PC-9 (cell line): ENCODE results near the gene GOLGB1. TPM values are rescaled to one million over a fixed set of nuclear protein-coding genes. Genes with fewer than 3 reads are reported as not detected.

ENCODE experiments used
- BruUV-seq: library from RNA; stranded (reverse); fragments of 400-500 nt; replicated peaks from 2 replicates; lab custom pipeline; 2021; lab: Mats Ljungman, UMichigan
- CTCF ChIA-PET: fragments of 300-600 bp; sonication (Branson Sonifier 250); formaldehyde crosslinking; loops from one replicate; lab custom pipeline; 2022; ENCODE audit warnings: antibody characterized with exemption; lab: Charles Lee
- POLR2A ChIA-PET: fragments of 300-600 bp; sonication (Branson Sonifier 250); formaldehyde crosslinking; loops from one replicate; lab custom pipeline; 2022; ENCODE audit warnings: antibody characterized with exemption; ENCODE audit not compliant: unreplicated experiment; lab: Charles Lee
- DNase-seq, 2 experiments: peaks; one replicate each; pipeline versions ENCODE4 v3.0.0 to v3.0.0-alpha.2; 2015 to 2022; ENCODE audit warnings: mixed read lengths in 1 of 2
- H2AFZ ChIP-seq: fragments of 200-600 bp; sonication (generic); 2 replicates; pipeline ENCODE4 v1.8.1; 2017; ENCODE audit warnings: antibody characterized with exemption
- H3F3A ChIP-seq: fragments of 200-600 bp; sonication (generic); 2 replicates; pipeline ENCODE4 v1.8.1; 2017; ENCODE audit warnings: antibody characterized with exemption, mild to moderate bottlenecking, low read depth; ENCODE audit not compliant: insufficient read depth
- H3K27ac ChIP-seq: fragments of 200-600 bp; sonication (generic); 2 replicates; pipeline ENCODE4 v1.6.1; 2016; ENCODE audit warnings: mixed run types
- H3K27me3 ChIP-seq: fragments of 200-600 bp; sonication (generic); 2 replicates; pipeline ENCODE4 v1.6.1; 2016; ENCODE audit warnings: low read depth, mixed run types; ENCODE audit not compliant: insufficient read depth
- H3K36me3 ChIP-seq: fragments of 200-600 bp; sonication (generic); 2 replicates; pipeline ENCODE4 v1.6.1; 2016; ENCODE audit warnings: low read depth, mixed run types
- H3K4me1 ChIP-seq: fragments of 200-600 bp; sonication (generic); replicated peaks from 2 replicates; pipeline ENCODE4 v1.6.1; 2016; ENCODE audit warnings: mixed run types; ENCODE audit not compliant: insufficient read depth
- H3K4me2 ChIP-seq: fragments of 200-600 bp; sonication (generic); 2 replicates; pipeline ENCODE4 v1.6.1; 2017; ENCODE audit warnings: mixed run types
- H3K4me3 ChIP-seq: fragments of 200-600 bp; sonication (generic); 2 replicates; pipeline ENCODE4 v1.6.1; 2016; ENCODE audit warnings: mixed run types
- H3K79me2 ChIP-seq: fragments of 200-600 bp; sonication (generic); 2 replicates; pipeline ENCODE4 v1.6.1; 2017; ENCODE audit warnings: low read depth, mixed run types
- H3K9me2 ChIP-seq: fragments of 200-600 bp; sonication (generic); 2 replicates; pipeline ENCODE4 v1.8.1; 2017; ENCODE audit warnings: mild to moderate bottlenecking; ENCODE audit not compliant: insufficient read depth
- H3K9me3 ChIP-seq: fragments of 200-600 bp; sonication (generic); 2 replicates; pipeline ENCODE4 v1.8.1; 2016; ENCODE audit warnings: low read depth; ENCODE audit not compliant: insufficient read depth
- H4K20me1 ChIP-seq: fragments of 200-600 bp; sonication (generic); 2 replicates; pipeline ENCODE4 v1.8.1; 2017; ENCODE audit not compliant: insufficient read depth
- EZH2 ChIP-seq: fragments of 200-600 bp; sonication (generic); IDR thresholded peaks from 2 replicates; pipeline ENCODE4 v1.8.0; 2017; ENCODE audit warnings: antibody characterized with exemption, low read depth
- intact Hi-C: fragments of 100-400 bp; cut with micrococcal nuclease; formaldehyde crosslinking; loops from one replicate; pipeline ENCODE4 v1.10.0; 2022; ENCODE audit not compliant: unreplicated experiment
- total RNA-seq: library from RNA; stranded (reverse); gene quantifications from 2 replicates; pipeline ENCODE4 v1.2.3, GENCODE V29; 2021
- TF ChIP-seq, protein P1 (sequence below): fragments of 200-600 bp; sonication (generic); conservative IDR thresholded peaks from 2 replicates; pipeline ENCODE4 v1.6.1; 2017; ENCODE audit warnings: mixed run types, antibody characterized with exemption, mild to moderate bottlenecking, moderate library complexity

Gene GOLGB1
- total RNA-seq, 1 experiment from 2014 or later: 73.1 TPM

GRCh38 chr3:121681792-121682191 is 67.7 kb downstream of the GOLGB1 start:
- no peak for DNase-seq
- H3K9me3 ChIP-seq: no peaks in the 10 kb centered on the region
- no peaks in the 10 kb centered on the region for H3K27me3 ChIP-seq
- no peak overlapping the region for H3K4me3 ChIP-seq
- H4K20me1 ChIP-seq: peaks cover 7% of the 10 kb centered on the region; the same call in 1 of the 2 replicates
- intact Hi-C loops: no loop called here
- no peaks in the 10 kb centered on the region for H3F3A ChIP-seq
- BruUV-seq: no TSS peak
- H3K27ac ChIP-seq: no peak overlapping the region
- no peaks in the 10 kb centered on the region for H3K79me2 ChIP-seq
- H2AFZ ChIP-seq: no peak overlapping the region
- peaks cover 32% of the 10 kb centered on the region; the same call in 1 of the 2 replicates for H3K36me3 ChIP-seq
- ChIA-PET CTCF (no interaction called here), POLR2A (no interaction called here)
- H3K4me2 ChIP-seq: no peak overlapping the region
- H3K4me1 ChIP-seq: no peaks in the 10 kb centered on the region
- no peak for TF ChIP-seq EZH2
- H3K9me2 ChIP-seq: no peaks in the 10 kb centered on the region

DNA sequence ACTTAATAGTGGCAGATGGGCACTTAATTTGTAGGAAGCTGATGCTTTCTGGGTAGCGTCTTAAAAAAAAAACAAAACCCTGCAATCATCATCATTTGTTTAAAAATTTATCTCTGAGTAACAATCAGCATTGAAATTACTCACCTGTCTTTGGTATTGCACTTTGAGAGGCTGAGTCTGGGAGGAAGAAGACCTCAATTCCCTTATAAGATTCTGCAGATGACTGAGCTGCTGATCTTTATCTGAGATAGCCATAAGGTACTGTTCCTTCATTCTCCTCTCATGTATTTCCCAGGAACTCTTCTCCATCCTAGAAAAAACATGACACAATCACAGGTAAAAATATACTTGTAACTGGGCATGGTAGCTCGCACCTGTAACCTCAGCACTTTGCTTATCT is 72.4 kb downstream of the GOLGB1 start:
- intact Hi-C loops: loop anchor here (10.0 kb wide), 1 partner anchor 48 kb away; no protein-coding TSS in a partner anchor
- BruUV-seq: no TSS peak
- no peak for DNase-seq
- no peaks in the 10 kb centered on the region for H3F3A ChIP-seq
- H3K27me3 ChIP-seq: no peaks in the 10 kb centered on the region
- H2AFZ ChIP-seq: no peak overlapping the region
- CTCF ChIA-PET: no interaction called here
- H3K79me2 ChIP-seq: no peaks in the 10 kb centered on the region
- TF ChIP-seq, protein P1, sequence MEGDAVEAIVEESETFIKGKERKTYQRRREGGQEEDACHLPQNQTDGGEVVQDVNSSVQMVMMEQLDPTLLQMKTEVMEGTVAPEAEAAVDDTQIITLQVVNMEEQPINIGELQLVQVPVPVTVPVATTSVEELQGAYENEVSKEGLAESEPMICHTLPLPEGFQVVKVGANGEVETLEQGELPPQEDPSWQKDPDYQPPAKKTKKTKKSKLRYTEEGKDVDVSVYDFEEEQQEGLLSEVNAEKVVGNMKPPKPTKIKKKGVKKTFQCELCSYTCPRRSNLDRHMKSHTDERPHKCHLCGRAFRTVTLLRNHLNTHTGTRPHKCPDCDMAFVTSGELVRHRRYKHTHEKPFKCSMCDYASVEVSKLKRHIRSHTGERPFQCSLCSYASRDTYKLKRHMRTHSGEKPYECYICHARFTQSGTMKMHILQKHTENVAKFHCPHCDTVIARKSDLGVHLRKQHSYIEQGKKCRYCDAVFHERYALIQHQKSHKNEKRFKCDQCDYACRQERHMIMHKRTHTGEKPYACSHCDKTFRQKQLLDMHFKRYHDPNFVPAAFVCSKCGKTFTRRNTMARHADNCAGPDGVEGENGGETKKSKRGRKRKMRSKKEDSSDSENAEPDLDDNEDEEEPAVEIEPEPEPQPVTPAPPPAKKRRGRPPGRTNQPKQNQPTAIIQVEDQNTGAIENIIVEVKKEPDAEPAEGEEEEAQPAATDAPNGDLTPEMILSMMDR: no peak
- TF ChIP-seq EZH2: no peak
- 0 out of 2 replicates have a peak, but pooled peaks cover 4% of the 10 kb centered on the region for H4K20me1 ChIP-seq
- no peaks in the 10 kb centered on the region for H3K4me1 ChIP-seq
- H3K4me2 ChIP-seq: no peak overlapping the region
- H3K4me3 ChIP-seq: no peak overlapping the region
- no peaks in the 10 kb centered on the region for H3K9me3 ChIP-seq
- no peak overlapping the region for H3K27ac ChIP-seq
- POLR2A ChIA-PET: no interaction called here
- H3K36me3 ChIP-seq: peaks cover 24% of the 10 kb centered on the region; the same call in 1 of the 2 replicates
- no peaks in the 10 kb centered on the region for H3K9me2 ChIP-seq

- no peak for DNase-seq
- H3K9me3 ChIP-seq: no peaks in the 10 kb centered on the region
- POLR2A ChIA-PET: no interaction called here
- TF ChIP-seq, protein P1: no peak
- TF ChIP-seq EZH2: no peak
- no peaks in the 10 kb centered on the region for H3K27me3 ChIP-seq
- H2AFZ ChIP-seq: no peak overlapping the region
- H3K9me2 ChIP-seq: no peaks in the 10 kb centered on the region
- H3K79me2 ChIP-seq: no peaks in the 10 kb centered on the region
- peaks cover 17% of the 10 kb centered on the region for H3K36me3 ChIP-seq
- H3K4me3 ChIP-seq: no peak overlapping the region
- no peaks in the 10 kb centered on the region; the same call in 1 of the 2 replicates for H3F3A ChIP-seq
- no peaks in the 10 kb centered on the region for H3K4me1 ChIP-seq
- peaks cover 9% of the 10 kb centered on the region; the same call in 1 of the 2 replicates for H4K20me1 ChIP-seq
- CTCF ChIA-PET: interaction anchor here (0.6 kb wide), 1 partner anchor 127 kb away, joined by 9 read pairs; no protein-coding TSS in a partner anchor
- no peak overlapping the region for H3K27ac ChIP-seq
- intact Hi-C loops: loop anchor here (10.0 kb wide), 1 partner anchor 54 kb away; no protein-coding TSS in a partner anchor
- BruUV-seq: no TSS peak
- no peak overlapping the region for H3K4me2 ChIP-seq
Measured at GRCh38 chr3:121670676-121671075, 78.9 kb downstream of the GOLGB1 start.
